Astrocyte of the hippocampus (primary cell): Measurements from ENCODE around the gene PRTG.
A peak's percentile ranks its signal among the peaks of the same experiment; 100 is the strongest.
"Not testable (repeated sequence)": the region's sequence is repeated elsewhere in the genome, so short reads cannot be mapped to it uniquely, and the experiment has no call there.

Experiments used
- DNase-seq: peaks from one replicate; pipeline ENCODE4 v3.0.0; 2011; ENCODE audit warnings: low read depth, low spot score

Gene PRTG

DNA sequence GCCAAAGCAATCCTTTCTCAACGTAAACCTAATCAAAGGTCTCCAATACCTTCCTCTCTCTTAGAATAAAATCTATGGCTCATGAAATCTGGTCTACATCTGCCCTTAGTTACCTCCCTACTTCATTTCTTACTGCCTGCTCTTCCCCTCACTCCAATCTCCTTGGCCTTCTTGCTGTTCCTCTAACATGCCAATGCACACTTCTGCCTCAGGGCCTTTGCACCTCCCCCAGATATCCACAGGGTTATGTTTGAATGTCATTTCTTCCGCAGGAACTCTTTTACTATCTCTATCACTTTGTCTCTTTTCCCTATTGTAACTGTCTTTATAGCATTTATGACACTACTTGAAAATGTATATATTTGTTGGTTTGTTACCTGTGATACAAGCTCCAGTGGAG is 110.5 kb downstream of the PRTG start:
- no peak for DNase-seq

DNA sequence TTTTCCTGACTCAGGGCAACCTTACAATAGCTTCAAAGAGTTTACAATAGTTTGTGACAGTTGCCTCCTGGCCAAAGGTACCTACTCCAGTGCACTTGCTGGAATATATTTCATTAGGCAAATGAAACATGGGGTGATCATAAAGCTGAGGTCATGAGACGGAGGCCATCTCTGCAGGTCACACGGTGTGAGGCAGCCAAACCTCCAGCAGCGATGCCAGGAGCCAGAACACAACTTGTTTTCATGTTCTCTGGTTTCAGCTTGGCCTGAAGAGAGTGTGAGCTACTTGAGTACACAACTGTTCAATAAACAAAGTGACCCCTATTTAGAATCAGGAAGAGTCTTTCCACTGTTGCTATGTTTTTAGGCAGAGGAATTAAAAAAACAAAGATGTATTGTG is 112.1 kb downstream of the PRTG start:
- peak; percentile 42 for DNase-seq

DNA sequence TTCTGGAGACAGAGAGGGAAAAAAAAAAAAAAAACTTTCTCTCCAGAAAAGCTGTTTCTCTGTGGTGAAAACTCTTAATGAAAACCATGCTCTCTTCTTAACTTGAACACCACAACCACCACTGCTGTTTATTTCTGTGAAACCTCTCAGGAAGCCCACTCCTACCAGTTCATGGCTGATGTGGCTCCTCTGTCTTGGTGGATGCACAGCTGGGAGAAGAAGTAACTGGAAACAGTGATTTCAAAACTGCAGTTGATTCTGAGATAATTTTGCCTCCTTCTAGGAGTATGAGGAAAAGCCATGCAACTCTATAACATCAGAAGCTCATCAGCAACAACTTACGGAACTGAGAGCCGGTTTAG is 114.6 kb downstream of the PRTG start:
- no peak for DNase-seq

- DNase-seq = peak; percentile 92
These were observed 115.1 kb downstream of the PRTG start for GRCh38 chr15:55627730-55628368.

DNA sequence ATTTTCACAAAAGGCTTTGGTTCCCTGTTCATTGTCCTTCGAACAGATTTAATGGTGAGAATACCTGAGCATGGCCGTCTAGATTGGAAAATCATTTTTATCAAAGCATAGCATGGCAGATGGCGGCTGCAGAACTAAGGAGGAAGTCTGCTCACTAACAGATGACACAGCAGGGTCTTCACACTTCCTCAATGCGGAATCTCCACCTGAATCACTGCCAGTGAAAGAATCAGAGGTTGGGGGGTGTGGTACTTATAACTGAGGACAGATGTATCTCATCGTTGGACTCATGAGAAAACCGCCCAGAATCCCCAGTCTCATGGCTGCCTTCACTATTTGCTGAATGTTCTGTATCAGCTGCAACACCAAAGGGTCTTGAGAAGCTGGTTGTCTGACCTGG is 123.2 kb downstream of the PRTG start:
- no peak for DNase-seq

DNA sequence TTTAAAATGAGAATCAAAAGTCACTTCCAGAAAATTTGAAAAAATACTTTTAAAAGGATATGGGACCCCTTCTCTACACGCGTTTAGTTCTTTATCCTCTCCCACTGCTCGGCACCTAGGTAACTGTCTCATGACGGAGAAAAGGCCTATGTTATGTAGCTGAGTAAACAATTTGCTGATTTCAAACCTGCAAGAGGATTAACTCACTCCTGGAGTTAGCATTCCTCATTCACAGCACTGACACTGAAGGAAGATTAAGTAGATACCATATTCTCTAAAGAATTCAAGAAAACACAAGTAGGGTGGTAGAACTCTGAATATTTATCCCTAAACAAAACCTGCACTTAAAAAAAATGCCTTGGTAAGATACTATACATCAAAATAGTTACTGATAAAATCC is 124.6 kb downstream of the PRTG start:
- no peak for DNase-seq

DNA sequence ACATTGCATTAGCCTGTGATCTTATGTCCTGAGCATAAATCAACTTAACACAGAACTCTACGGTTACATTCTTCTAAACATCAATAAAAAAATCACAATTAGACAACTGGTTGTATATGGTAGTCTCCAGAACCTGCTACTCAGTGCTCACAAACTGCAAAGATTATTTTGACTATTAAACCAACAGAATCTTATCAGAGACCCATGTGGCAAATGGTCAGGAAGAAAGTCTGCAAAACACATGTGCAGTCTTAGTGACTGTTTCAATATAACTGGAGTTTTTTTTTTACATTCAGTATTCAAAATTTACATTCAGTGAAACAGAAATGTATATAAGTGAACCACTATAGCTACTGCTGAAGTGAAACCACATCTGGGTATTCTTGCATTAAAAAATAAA is 127.5 kb downstream of the PRTG start:
- DNase-seq = no peak

- DNase-seq = no peak
These were observed 129.2 kb downstream of the PRTG start for GRCh38 chr15:55613727-55614126.

GRCh38 chr15:55606214-55606613 is 136.7 kb downstream of the PRTG start:
- no peak for DNase-seq

DNA sequence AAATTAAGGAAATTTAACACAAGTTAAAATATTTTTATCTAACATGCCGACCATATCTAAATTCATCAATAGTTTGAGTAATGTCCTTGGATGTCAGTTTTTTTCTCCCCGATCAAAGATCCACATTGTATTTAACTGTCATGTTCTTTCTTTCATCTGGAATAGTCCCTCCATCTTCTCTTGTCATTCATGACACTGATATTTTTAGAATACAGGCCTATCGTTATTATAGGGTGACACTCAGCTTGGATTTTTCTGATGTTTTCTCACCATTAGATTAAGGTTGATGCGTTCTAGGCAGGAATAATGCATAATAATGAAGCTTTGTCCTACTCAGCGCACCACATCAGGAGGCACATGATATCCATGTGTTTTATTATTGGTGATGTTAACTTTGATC is 141.6 kb downstream of the PRTG start:
- no peak for DNase-seq

DNA sequence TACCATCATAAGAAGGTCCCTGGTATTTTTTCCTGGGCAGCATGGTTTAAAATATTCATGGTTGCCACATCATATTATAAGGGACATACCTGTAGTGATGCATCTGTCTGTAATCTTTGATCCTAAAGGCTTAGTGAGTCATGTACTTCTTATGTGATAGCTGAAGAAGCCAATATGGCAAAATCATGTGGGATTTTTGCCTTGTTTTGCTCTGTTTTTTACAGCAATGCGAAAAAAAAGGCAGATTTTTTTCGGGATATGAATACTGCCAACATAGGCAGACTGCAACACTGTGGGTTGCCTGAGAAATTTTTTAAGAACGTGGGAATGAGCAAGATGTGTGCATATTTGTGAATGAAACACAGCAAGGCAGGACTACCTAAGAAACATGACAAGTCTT is 143.5 kb downstream of the PRTG start:
- DNase-seq = no peak

- not testable (repeated sequence) for DNase-seq
These were observed 149.9 kb downstream of the PRTG start for GRCh38 chr15:55593019-55593418.

- DNase-seq = no peak
These were observed 152.2 kb downstream of the PRTG start for GRCh38 chr15:55590788-55591187.

- no peak for DNase-seq
These were observed 153.7 kb downstream of the PRTG start for GRCh38 chr15:55589287-55589686.

DNA sequence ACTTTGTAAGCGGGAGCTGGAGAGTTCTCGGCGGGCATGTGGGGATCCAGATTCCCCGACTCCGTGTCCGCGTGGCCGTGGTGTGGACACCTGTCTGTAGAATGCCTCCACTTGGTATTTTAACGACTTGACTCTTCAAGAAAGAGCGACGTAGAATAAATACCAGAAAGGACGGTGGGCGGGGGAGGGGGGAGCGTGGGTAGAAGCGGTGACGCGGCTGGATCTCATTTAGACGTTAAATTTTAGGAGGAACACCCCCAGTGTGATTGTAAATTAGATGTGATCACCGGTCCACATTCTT is 154.2 kb downstream of the PRTG start:
- DNase-seq = no peak

GRCh38 chr15:55588070-55588814 is 154.7 kb downstream of the PRTG start, which contains the start of gene PYGO1:
PYGO1 (minus strand) TSS chr15:55588345; CDS start chr15:55587883, 462 bp downstream.
- DNase-seq = peak; percentile 88

DNA sequence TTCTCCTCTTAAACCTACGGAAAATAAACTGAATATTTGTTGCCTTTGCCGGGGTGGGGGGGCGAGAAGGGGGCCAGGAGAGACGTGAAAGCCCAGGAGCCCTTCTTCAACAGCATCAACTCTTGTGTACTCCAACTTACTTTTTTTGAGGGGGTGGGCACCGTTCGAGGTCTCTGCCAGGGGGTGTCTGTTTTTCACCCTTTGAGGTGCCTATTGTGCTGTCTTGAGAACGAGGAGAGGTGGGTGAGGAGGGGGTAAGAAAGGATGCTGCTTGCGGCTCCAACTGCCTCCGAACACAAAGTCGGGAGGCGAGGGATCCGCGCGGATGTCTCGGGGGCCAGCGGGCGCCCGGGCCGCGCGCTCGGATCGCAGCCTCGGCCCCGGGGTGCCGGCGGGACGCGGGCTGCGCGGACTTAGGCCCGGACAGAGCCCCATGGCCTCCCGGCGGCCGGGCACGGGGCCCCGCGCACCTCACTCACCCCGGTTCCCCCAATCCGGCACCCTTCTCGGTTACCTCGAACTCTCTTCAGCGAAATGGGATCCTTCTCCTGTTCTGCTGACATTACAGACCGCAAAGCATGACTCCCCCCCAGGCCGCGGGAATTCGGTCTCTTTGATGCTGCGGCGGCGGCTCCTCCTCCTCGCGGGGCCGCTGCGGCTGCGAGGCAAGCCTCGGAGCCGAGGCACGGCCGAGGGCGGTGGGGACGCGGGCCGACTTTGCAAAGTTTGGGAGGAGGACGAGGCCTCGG is 155.5 kb downstream of the PRTG start:
- DNase-seq = peak; percentile 81

GRCh38 chr15:55586808-55587207 is 156.1 kb downstream of the PRTG start:
- peak; percentile 12 for DNase-seq

GRCh38 chr15:55576943-55577342 is 166.0 kb downstream of the PRTG start:
- no peak for DNase-seq

- no peak for DNase-seq
These were observed 168.9 kb downstream of the PRTG start for GRCh38 chr15:55574096-55574495.

GRCh38 chr15:55573224-55573623 is 169.7 kb downstream of the PRTG start:
- DNase-seq = no peak

DNA sequence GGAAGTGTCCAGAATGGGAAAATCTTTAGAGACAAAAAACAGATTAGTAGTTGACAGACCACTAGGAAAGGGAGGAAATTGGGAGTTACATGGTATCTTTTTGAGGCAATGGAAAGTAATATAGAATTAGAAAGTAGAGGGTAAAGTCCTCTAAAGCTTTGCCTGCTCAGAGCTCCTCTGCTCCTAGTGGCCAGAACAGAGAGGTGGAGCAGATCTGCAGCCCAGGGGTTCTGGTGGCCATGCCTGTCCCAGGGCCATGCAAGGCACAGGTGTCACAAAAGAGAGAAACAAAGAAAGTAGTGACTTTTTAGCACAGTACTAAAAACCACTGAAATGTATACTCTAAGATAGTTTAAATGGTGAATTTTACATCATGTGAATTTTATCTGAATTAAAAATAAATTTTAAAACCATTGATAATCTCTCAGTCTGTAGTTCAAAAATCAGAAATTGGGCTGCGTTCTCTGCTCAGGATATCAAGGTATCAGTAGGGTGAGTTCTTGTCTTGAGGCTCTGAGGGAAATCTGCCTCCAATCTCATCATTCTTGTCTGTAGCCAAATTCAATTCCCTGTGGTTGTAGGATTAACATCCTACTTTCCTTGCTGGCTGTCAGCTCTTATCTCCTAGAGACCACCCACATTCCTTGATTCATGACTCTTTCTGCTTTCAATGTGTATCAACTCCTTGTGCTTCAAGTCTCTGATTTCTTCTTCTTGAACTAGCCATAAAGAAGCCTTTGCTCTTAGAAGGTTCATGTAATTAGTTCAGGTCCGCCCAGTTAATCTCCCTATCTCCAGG is 178.4 kb downstream of the PRTG start:
- DNase-seq = no peak
